HEK293 (cell line): ENCODE results near the gene ACSBG1.

Experiments used
- CTCF ChIA-PET: fragments of 350-600 bp; formaldehyde crosslinking; extraction: SDS; loops from one replicate; lab custom pipeline; 2021; ENCODE audit warnings: antibody characterized with exemption; lab: Yijun Ruan, JAX
- POLR2A ChIA-PET: fragments of 300-600 bp; formaldehyde crosslinking; extraction: SDS; loops from one replicate; lab custom pipeline; 2020; ENCODE audit warnings: antibody characterized with exemption, inconsistent platforms; lab: Yijun Ruan, JAX
- H3K27ac ChIP-seq: fragments of 200-500 bp; sonication (Bioruptor generic); 2 replicates; pipeline ENCODE4 v1.5.1; 2014; ENCODE audit warnings: low read depth, low read length, control low read depth, inconsistent platforms; ENCODE audit errors: extremely low read depth
- H3K36me3 ChIP-seq, 2 experiments: fragments of 200-500 bp in 1 of 2; sonication (Bioruptor generic) in 1 of 2; 1 replicate in 1 of 2; 2 replicates in 1 of 2; pipeline ENCODE4 v1.5.1; 2014 to 2017; ENCODE audit warnings: inconsistent platforms in 2 of 2, low read length in 2 of 2; ENCODE audit not compliant: control insufficient read depth in 2 of 2, insufficient read depth in 1 of 2
- H3K4me1 ChIP-seq: fragments of 200-500 bp; sonication (Bioruptor generic); 2 replicates; pipeline ENCODE4 v1.5.1; 2014; ENCODE audit warnings: mild to moderate bottlenecking, low read length, inconsistent platforms; ENCODE audit not compliant: control insufficient read depth, insufficient read depth
- H3K4me3 ChIP-seq: 2 replicates; pipeline ENCODE4 v1.5.1; 2011; ENCODE audit warnings: low read depth, mild to moderate bottlenecking, control low read depth, low read length, moderate library complexity
- H3K9me3 ChIP-seq: fragments of 200-500 bp; sonication (Bioruptor generic); 2 replicates; pipeline ENCODE4 v1.5.1; 2014; ENCODE audit warnings: low read depth, low read length, inconsistent platforms; ENCODE audit not compliant: control insufficient read depth, insufficient read depth
- BCL6B ChIP-seq: fragments of 450-650 bp; formaldehyde crosslinking; IDR thresholded peaks from 2 replicates; pipeline ENCODE4 v1.5.1; 2017; ENCODE audit warnings: missing biosample characterization, missing genetic modification characterization
- PRDM6 ChIP-seq: fragments of 450-650 bp; formaldehyde crosslinking; IDR thresholded peaks from 2 replicates; pipeline ENCODE4 v1.5.1; 2017; ENCODE audit warnings: missing biosample characterization, missing genetic modification characterization
- ZFHX2 ChIP-seq: fragments of 450-650 bp; formaldehyde crosslinking; conservative IDR thresholded peaks from 2 replicates; pipeline ENCODE4 v1.5.1; 2016; ENCODE audit warnings: missing biosample characterization, missing genetic modification characterization
- ZFP37 ChIP-seq: fragments of 450-650 bp; formaldehyde crosslinking; IDR thresholded peaks from 2 replicates; pipeline ENCODE4 v1.5.1; 2016; ENCODE audit warnings: missing biosample characterization, missing genetic modification characterization
- ZNF19 ChIP-seq: fragments of 450-650 bp; formaldehyde crosslinking; IDR thresholded peaks from 2 replicates; pipeline ENCODE4; 2016; ENCODE audit warnings: missing biosample characterization, missing genetic modification characterization, low read depth
- ZNF2 ChIP-seq: fragments of 450-650 bp; formaldehyde crosslinking; IDR thresholded peaks from 2 replicates; pipeline ENCODE4 v1.5.1; 2016; ENCODE audit warnings: missing biosample characterization, missing genetic modification characterization
- ZNF214 ChIP-seq: fragments of 450-650 bp; formaldehyde crosslinking; IDR thresholded peaks from 2 replicates; pipeline ENCODE4 v1.5.1; 2017; ENCODE audit warnings: missing biosample characterization, mild to moderate bottlenecking, missing genetic modification characterization, borderline replicate concordance
- ZNF23 ChIP-seq: fragments of 450-650 bp; formaldehyde crosslinking; IDR thresholded peaks from 2 replicates; pipeline ENCODE4 v1.5.1; 2016; ENCODE audit warnings: missing biosample characterization, missing genetic modification characterization, borderline replicate concordance
- ZNF292 ChIP-seq: fragments of 450-650 bp; formaldehyde crosslinking; IDR thresholded peaks from 2 replicates; pipeline ENCODE4 v1.5.1; 2016; ENCODE audit warnings: low read depth, missing biosample characterization, missing genetic modification characterization, borderline replicate concordance
- ZNF324 ChIP-seq: fragments of 450-650 bp; formaldehyde crosslinking; IDR thresholded peaks from 2 replicates; pipeline ENCODE4 v1.5.1; 2016; ENCODE audit warnings: missing biosample characterization, missing genetic modification characterization
- ZNF366 ChIP-seq: fragments of 450-650 bp; formaldehyde crosslinking; conservative IDR thresholded peaks from 2 replicates; pipeline ENCODE4 v1.5.1; 2016; ENCODE audit warnings: missing biosample characterization, missing genetic modification characterization
- ZNF398 ChIP-seq: fragments of 450-650 bp; formaldehyde crosslinking; IDR thresholded peaks from 2 replicates; pipeline ENCODE4 v1.5.1; 2017; ENCODE audit warnings: missing biosample characterization, missing genetic modification characterization
- ZNF449 ChIP-seq: fragments of 450-650 bp; formaldehyde crosslinking; IDR thresholded peaks from 2 replicates; pipeline ENCODE4 v1.5.1; 2017; ENCODE audit warnings: missing biosample characterization, mild to moderate bottlenecking, missing genetic modification characterization, moderate library complexity
- ZNF521 ChIP-seq: fragments of 450-650 bp; formaldehyde crosslinking; IDR thresholded peaks from 2 replicates; pipeline ENCODE4 v1.5.1; 2017; ENCODE audit warnings: missing biosample characterization, mild to moderate bottlenecking, missing genetic modification characterization
- ZNF600 ChIP-seq: fragments of 450-650 bp; formaldehyde crosslinking; IDR thresholded peaks from 2 replicates; pipeline ENCODE4 v1.5.1; 2016; ENCODE audit warnings: missing biosample characterization, missing genetic modification characterization
- ZNF707 ChIP-seq: fragments of 450-650 bp; formaldehyde crosslinking; IDR thresholded peaks from 2 replicates; pipeline ENCODE4 v1.5.1; 2016; ENCODE audit warnings: missing biosample characterization, missing genetic modification characterization
- ZNF843 ChIP-seq: fragments of 450-650 bp; formaldehyde crosslinking; IDR thresholded peaks from 2 replicates; pipeline ENCODE4 v1.5.1; 2016; ENCODE audit warnings: missing biosample characterization, missing genetic modification characterization
- ZSCAN5A ChIP-seq: fragments of 450-650 bp; formaldehyde crosslinking; IDR thresholded peaks from 2 replicates; pipeline ENCODE4 v1.5.1; 2016; ENCODE audit warnings: missing biosample characterization, missing genetic modification characterization
- ZXDB ChIP-seq: fragments of 450-650 bp; formaldehyde crosslinking; IDR thresholded peaks from 2 replicates; pipeline ENCODE4 v1.5.1; 2016; ENCODE audit warnings: missing biosample characterization, missing genetic modification characterization

The ACSBG1 gene

GRCh38 chr15:78260489-78260888 lies 26.1 kb upstream of the ACSBG1 start (continued):
- TF ChIP-seq ZNF398 (tag by site-specific recombination): no peak
- TF ChIP-seq ZNF521 (tag by site-specific recombination): no peak
- TF ChIP-seq ZNF366 (tag by site-specific recombination): no peak
- TF ChIP-seq ZFP37 (tag by site-specific recombination): no peak
- TF ChIP-seq ZNF2: no peak
- no peak for TF ChIP-seq ZNF707
- no peak for TF ChIP-seq ZNF324
- TF ChIP-seq PRDM6: no peak
- no peak for TF ChIP-seq ZNF214 (tag by site-specific recombination)
- TF ChIP-seq, all 188 proteins: peak for 0

GRCh38 chr15:78259232-78259631 lies 24.9 kb upstream of the ACSBG1 start:
- ChIA-PET POLR2A (interaction anchor here (1.1 kb wide), 1 partner anchor 40 kb away, joined by 3 read pairs; the partner anchor contains the start of gene SKIC8), CTCF (interaction anchor here (1.0 to 2.2 kb wide), 2 partner anchors 22 to 82 kb away, joined by 3 to 11 read pairs; no protein-coding TSS in a partner anchor)
- Histone ChIP-seq H3K4me3 (no peak overlapping the region), H3K4me1 (no peaks in the 10 kb centered on the region), H3K27ac (no peak overlapping the region), H3K9me3 (no peaks in the 10 kb centered on the region), H3K36me3 (no peaks in the 10 kb centered on the region)
- TF ChIP-seq ZNF23 (tag by site-specific recombination): no peak
- TF ChIP-seq ZNF600: no peak
- TF ChIP-seq ZNF292 (tag by site-specific recombination): no peak
- no peak for TF ChIP-seq ZXDB (tag by site-specific recombination)
- no peak for TF ChIP-seq ZNF19 (tag by site-specific recombination)

- CTCF ChIA-PET: interaction anchor here (0.6 to 2.2 kb wide), 9 partner anchors 10 to 145 kb away, joined by 3 to 18 read pairs (median 3); no protein-coding TSS in a partner anchor
- H3K4me1 ChIP-seq: no peaks in the 10 kb centered on the region
- TF ChIP-seq ZNF843 (tag by site-specific recombination) (no peak), ZFHX2 (tag by site-specific recombination) (0 out of 2 replicates have a peak, but pooled peaks have one; percentile 11)
- TF ChIP-seq, all 188 proteins: peak for 1
- Histone ChIP-seq H3K9me3 (no peaks in the 10 kb centered on the region), H3K27ac (no peak overlapping the region), H3K4me3 (no peak overlapping the region), H3K36me3 (no peaks in the 10 kb centered on the region)
- POLR2A ChIA-PET: interaction anchor here (1.0 kb wide), 1 partner anchor 42 kb away, joined by 6 read pairs; the partner anchor contains the start of gene SKIC8
Observed at GRCh38 chr15:78257681-78258080, 23.3 kb upstream of the ACSBG1 start.

GRCh38 chr15:78256044-78256437 lies 21.7 kb upstream of the ACSBG1 start:
- no peaks in the 10 kb centered on the region for H3K36me3 ChIP-seq
- H3K9me3 ChIP-seq: no peaks in the 10 kb centered on the region
- H3K27ac ChIP-seq: no peak overlapping the region
- H3K4me3 ChIP-seq: no peak overlapping the region
- ChIA-PET POLR2A (interaction anchor here (1.1 kb wide), 1 partner anchor 44 kb away, joined by 3 read pairs; the partner anchor contains the start of gene SKIC8), CTCF (interaction anchor here (0.6 to 6.9 kb wide), 2 partner anchors 15 to 19 kb away, joined by 4 to 48 read pairs; no protein-coding TSS in a partner anchor)
- H3K4me1 ChIP-seq: no peaks in the 10 kb centered on the region
- no peak for TF ChIP-seq ZNF449 (tag by site-specific recombination)
- TF ChIP-seq BCL6B (tag by site-specific recombination): no peak
- no peak for TF ChIP-seq ZSCAN5A (tag by site-specific recombination)
